OCI-LY7 (cell line): ENCODE results near the gene DNAH17. TPM values are rescaled to one million over a fixed set of nuclear protein-coding genes. Genes with fewer than 3 reads are reported as not detected.

Experiments
- BruUV-seq: library from RNA; stranded (reverse); fragments of 400-500 nt; replicated peaks from 2 replicates; lab custom pipeline; 2021; lab: Mats Ljungman, UMichigan
- CTCF ChIA-PET: fragments of 300-600 bp; sonication (Branson Sonifier 250); formaldehyde crosslinking; loops from one replicate; lab custom pipeline; 2022; ENCODE audit warnings: antibody characterized with exemption; ENCODE audit not compliant: unreplicated experiment; lab: Charles Lee
- POLR2A ChIA-PET: fragments of 300-600 bp; sonication (Branson Sonifier 250); formaldehyde crosslinking; loops from one replicate; lab custom pipeline; 2022; ENCODE audit warnings: antibody characterized with exemption; lab: Charles Lee
- DNase-seq: peaks from one replicate; pipeline ENCODE4 v3.0.0-alpha.2; 2015; ENCODE audit warnings: low spot score
- H2AFZ ChIP-seq: fragments of 200-600 bp; sonication (generic), shearing (Covaris generic); 2 replicates; pipeline ENCODE4 v1.6.1; 2014; ENCODE audit warnings: mild to moderate bottlenecking, antibody characterized with exemption, low read length, moderate library complexity
- H3K27ac ChIP-seq: fragments of 200-600 bp; sonication (generic); 2 replicates; pipeline ENCODE4 v1.5.1; 2014; ENCODE audit warnings: mixed run types, low read depth, mild to moderate bottlenecking, moderate library complexity, low read length, inconsistent platforms; ENCODE audit not compliant: poor library complexity, severe bottlenecking
- H3K36me3 ChIP-seq: fragments of 200-600 bp; sonication (generic); 2 replicates; pipeline ENCODE4 v1.6.1; 2014; ENCODE audit warnings: mild to moderate bottlenecking, antibody characterized with exemption, low read length, moderate library complexity, mixed read lengths; ENCODE audit not compliant: insufficient read depth
- H3K4me1 ChIP-seq: fragments of 200-600 bp; sonication (generic); 2 replicates; pipeline ENCODE4 v1.5.1; 2014; ENCODE audit warnings: mild to moderate bottlenecking, low read length; ENCODE audit not compliant: insufficient read depth, poor library complexity, severe bottlenecking
- H3K4me2 ChIP-seq: fragments of 200-600 bp; sonication (generic); 2 replicates; pipeline ENCODE4 v1.6.1; 2014; ENCODE audit warnings: mild to moderate bottlenecking, low read length
- H3K4me3 ChIP-seq: fragments of 200-600 bp; sonication (generic); 2 replicates; pipeline ENCODE4 v1.5.1; 2014; ENCODE audit warnings: mild to moderate bottlenecking, low read depth, low read length; ENCODE audit not compliant: poor library complexity, severe bottlenecking
- H3K79me2 ChIP-seq: fragments of 200-600 bp; sonication (generic); 2 replicates; pipeline ENCODE4 v1.6.1; 2016; ENCODE audit warnings: low read depth, mild to moderate bottlenecking, low read length, moderate library complexity, mixed read lengths; ENCODE audit not compliant: insufficient read depth
- H3K9me2 ChIP-seq: fragments of 200-600 bp; sonication (generic); 2 replicates; pipeline ENCODE4 v1.6.1; 2016; ENCODE audit warnings: mild to moderate bottlenecking, low read length, mixed read lengths; ENCODE audit not compliant: insufficient read depth
- H3K9me3 ChIP-seq: fragments of 200-600 bp; sonication (generic); 2 replicates; pipeline ENCODE4 v1.6.1; 2014; ENCODE audit warnings: mild to moderate bottlenecking, mixed run types, low read length, mixed read lengths
- H4K20me1 ChIP-seq: fragments of 200-600 bp; sonication (generic); 2 replicates; pipeline ENCODE4 v1.6.1; 2014; ENCODE audit warnings: mild to moderate bottlenecking, antibody characterized with exemption, low read length, moderate library complexity, mixed read lengths; ENCODE audit not compliant: insufficient read depth
- EZH2phosphoT487 ChIP-seq: fragments of 200-600 bp; sonication (generic); IDR thresholded peaks from 2 replicates; pipeline ENCODE4 v1.6.1; 2018; ENCODE audit warnings: low read depth, borderline replicate concordance, mild to moderate bottlenecking, mixed run types, antibody characterized with exemption, low read length, moderate library complexity, mixed read lengths
- intact Hi-C: fragments of 100-400 bp; cut with micrococcal nuclease; formaldehyde crosslinking; loops from one replicate; pipeline ENCODE4 v1.10.0; 2022; ENCODE audit not compliant: unreplicated experiment
- total RNA-seq, 2 experiments: library from RNA; depleted of rRNA in 1 of 2; stranded (reverse); fragments of >200 nt in 1 of 2; shearing (Covaris generic) in 1 of 2; gene quantifications; 2 replicates each; pipeline ENCODE4 v1.2.3, GENCODE V29; 2014 to 2022
- TF ChIP-seq, protein P1 (sequence below): fragments of 200-600 bp; sonication (generic); conservative IDR thresholded peaks from 2 replicates; pipeline ENCODE4 v1.5.1; 2014; ENCODE audit warnings: mild to moderate bottlenecking, antibody characterized with exemption, low read length, moderate library complexity, mixed read lengths

Gene DNAH17
- total RNA-seq, 2 experiments from 2014 or later: 0.89 to 1.1 TPM

GRCh38 chr17:78433780-78434335 is 143.3 kb downstream of the DNAH17 start:
- Histone ChIP-seq H4K20me1 (no peaks in the 10 kb centered on the region), H3K4me2 (no peak overlapping the region), H3K36me3 (no peaks in the 10 kb centered on the region), H3K79me2 (no peaks in the 10 kb centered on the region), H3K4me1 (no peaks in the 10 kb centered on the region), H3K9me2 (no peaks in the 10 kb centered on the region), H3K27ac (no peak overlapping the region), H3K9me3 (no peaks in the 10 kb centered on the region), H3K4me3 (no peak overlapping the region), H2AFZ (no peak overlapping the region)
- no peak for DNase-seq
- no TSS peak for BruUV-seq
- POLR2A ChIA-PET: no interaction called here
- TF ChIP-seq, protein P1, sequence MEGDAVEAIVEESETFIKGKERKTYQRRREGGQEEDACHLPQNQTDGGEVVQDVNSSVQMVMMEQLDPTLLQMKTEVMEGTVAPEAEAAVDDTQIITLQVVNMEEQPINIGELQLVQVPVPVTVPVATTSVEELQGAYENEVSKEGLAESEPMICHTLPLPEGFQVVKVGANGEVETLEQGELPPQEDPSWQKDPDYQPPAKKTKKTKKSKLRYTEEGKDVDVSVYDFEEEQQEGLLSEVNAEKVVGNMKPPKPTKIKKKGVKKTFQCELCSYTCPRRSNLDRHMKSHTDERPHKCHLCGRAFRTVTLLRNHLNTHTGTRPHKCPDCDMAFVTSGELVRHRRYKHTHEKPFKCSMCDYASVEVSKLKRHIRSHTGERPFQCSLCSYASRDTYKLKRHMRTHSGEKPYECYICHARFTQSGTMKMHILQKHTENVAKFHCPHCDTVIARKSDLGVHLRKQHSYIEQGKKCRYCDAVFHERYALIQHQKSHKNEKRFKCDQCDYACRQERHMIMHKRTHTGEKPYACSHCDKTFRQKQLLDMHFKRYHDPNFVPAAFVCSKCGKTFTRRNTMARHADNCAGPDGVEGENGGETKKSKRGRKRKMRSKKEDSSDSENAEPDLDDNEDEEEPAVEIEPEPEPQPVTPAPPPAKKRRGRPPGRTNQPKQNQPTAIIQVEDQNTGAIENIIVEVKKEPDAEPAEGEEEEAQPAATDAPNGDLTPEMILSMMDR: no peak
- no peak for TF ChIP-seq EZH2phosphoT487
- intact Hi-C loops: no loop called here
- CTCF ChIA-PET: no interaction called here

DNA sequence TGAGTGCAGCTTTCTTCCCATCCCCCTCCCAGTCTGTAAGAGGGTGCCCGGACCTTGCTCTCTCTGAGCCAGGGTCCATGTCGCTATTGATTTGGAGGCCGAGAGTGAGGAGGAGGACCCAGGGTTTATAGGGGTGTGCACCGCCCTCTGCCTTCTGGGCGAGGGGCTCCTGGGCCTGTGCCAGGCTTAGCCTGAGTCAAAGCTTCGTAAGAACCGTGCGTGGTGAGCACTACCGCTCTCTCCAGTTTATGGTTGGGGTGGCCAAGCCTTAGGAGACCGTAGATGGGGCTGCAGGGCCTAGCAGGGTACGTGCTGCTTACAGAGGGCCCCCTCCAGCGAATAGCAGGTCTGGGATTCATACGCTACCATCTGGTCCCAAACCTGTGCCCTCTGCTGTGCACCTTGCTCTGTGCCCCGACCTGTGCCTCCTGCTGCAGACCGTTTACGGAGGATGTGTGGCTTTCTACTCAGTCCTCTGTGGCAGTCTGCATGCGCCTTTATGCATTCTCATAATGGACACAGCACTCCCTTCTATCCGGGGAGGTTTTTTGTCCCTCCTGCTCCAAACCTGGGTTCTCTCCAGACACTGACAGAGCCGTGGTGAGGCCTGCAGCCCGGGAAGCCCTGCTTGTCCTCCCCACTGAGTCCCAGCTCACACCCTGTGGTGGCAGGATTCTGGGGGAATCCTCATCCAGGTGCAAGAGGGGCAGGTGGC is 144.0 kb downstream of the DNAH17 start:
- Histone ChIP-seq H3K4me2 (no peak overlapping the region), H3K9me3 (no peaks in the 10 kb centered on the region), H3K27ac (no peak overlapping the region), H3K79me2 (no peaks in the 10 kb centered on the region), H3K4me3 (no peak overlapping the region), H4K20me1 (no peaks in the 10 kb centered on the region), H3K36me3 (no peaks in the 10 kb centered on the region), H3K9me2 (no peaks in the 10 kb centered on the region), H3K4me1 (no peaks in the 10 kb centered on the region), H2AFZ (no peak overlapping the region)
- CTCF ChIA-PET: no interaction called here
- BruUV-seq: no TSS peak
- TF ChIP-seq, protein P1: no peak
- no peak for TF ChIP-seq EZH2phosphoT487
- DNase-seq: no peak
- intact Hi-C loops: no loop called here
- POLR2A ChIA-PET: no interaction called here
